Activated CD4-positive, alpha-beta T cell treated with anti-CD3 and anti-CD28 coated beads for 1 hour (primary cell): ENCODE data around the gene PALD1.

Source experiments
- DNase-seq: peaks from one replicate; pipeline ENCODE4 v3.0.0-alpha.2; 2020

PALD1 gene

GRCh38 chr10:70508912-70509756 is 30.6 kb downstream of the PALD1 start:
- DNase-seq, result no peak

DNA sequence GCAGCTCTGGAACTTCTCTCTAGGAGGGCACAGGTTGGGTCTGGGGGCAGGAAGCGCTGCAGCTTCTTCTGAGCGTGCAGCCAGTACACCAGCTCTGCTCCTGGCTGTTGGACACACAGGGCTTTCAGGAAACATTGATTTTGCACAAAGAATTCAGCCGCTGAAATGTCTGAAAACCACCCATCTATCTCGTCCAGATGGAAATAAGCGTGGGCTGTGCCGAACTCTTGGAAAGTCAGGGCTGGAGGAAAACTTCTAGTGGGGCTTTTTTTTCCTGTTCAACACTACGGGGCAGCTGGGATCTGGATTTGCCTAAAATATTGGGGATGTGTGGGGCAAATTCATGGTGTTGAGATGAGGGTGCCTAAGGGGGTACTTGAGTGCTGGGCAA is 31.2 kb downstream of the PALD1 start:
- DNase-seq, result no peak

DNA sequence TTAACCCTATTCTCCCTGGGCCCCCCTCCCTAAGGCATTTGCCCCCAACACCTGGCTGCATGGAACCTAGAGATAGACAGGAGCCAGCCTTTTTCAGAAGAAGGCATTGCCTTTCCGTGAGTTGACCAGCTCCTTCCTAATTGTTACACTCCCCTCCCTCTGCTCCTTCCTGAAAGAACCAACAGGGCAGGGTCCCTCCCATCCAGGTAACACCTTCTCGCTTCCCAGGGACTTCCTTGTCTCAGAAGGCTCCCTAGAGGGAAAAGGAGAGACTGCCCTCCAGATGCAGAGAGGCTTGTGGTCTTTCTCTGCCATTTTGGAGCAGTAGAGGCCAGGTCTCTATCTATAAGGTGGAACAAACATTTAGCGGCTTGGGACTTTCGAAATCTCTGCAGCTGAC is 31.9 kb downstream of the PALD1 start:
- DNase-seq, result no peak

DNA sequence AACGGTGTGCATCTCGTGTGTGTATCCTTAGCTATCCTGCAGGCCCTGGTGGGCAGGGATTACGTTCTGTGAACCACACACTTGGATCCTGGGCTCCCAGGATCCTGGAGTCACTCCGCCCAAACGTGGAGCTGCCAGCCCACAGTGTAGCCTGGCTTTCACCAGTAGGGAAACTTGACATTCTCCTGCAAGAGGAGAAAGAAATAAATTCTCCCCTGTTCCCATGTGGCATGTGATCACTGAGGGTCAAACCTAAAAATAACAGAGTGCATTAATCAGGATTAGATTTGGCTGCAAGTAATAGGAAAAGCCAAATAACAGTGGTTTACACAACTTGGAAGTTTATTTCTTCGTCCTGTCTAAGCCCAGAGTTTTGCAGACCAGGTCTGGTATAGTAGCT is 32.3 kb downstream of the PALD1 start:
- no peak for DNase-seq

DNA sequence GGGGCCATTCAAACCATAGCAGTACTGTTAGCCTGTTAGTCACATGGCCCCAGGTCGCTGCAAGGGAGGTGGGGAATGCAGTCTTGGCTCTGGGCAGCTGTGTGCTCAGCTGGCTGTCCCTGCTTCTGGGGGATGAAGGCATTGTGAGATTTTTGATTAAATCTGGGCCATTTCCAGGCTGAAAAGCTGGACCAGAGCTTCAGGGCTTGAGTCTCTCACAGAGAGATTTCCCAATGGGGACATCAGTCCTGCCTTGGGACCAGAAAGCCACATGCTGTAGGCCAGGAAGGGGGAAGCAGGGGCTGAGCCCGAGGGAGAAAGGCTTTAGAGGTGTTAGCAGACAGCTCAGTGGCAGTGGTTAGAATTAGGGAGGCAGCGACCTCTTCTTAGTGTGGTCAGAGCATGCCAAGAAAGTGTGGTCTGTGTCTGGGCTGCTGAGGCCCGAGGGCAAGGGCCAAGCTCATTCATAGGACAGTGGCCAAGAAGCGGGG is 33.6 kb downstream of the PALD1 start:
- DNase-seq, result no peak

- no peak for DNase-seq
These were observed 35.3 kb downstream of the PALD1 start for GRCh38 chr10:70513848-70514309.

GRCh38 chr10:70514591-70514990 is 36.0 kb downstream of the PALD1 start:
- no peak for DNase-seq

- no peak for DNase-seq
These were observed 36.6 kb downstream of the PALD1 start for GRCh38 chr10:70515035-70515667.

DNA sequence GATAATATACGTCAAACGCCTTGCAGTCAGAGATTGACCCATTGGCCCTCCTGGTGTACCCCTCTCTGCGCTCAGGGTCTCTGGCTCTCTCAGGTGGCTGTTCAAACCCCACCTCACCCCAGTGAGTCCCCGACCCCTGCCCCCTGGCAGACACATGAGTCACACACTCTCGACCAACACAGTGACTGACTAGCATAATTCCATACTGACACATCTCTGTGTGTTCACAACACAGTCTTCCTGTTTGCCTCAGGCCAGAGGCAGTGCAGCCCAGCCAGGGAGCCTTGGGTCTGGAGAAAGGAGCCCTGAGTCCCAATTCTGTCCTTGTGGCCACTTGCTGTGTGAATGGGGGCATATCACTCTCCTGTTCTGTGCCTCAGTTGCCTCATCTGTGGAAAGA is 40.1 kb downstream of the PALD1 start:
- no peak for DNase-seq

GRCh38 chr10:70523057-70523456 is 44.5 kb downstream of the PALD1 start:
- no peak for DNase-seq

DNA sequence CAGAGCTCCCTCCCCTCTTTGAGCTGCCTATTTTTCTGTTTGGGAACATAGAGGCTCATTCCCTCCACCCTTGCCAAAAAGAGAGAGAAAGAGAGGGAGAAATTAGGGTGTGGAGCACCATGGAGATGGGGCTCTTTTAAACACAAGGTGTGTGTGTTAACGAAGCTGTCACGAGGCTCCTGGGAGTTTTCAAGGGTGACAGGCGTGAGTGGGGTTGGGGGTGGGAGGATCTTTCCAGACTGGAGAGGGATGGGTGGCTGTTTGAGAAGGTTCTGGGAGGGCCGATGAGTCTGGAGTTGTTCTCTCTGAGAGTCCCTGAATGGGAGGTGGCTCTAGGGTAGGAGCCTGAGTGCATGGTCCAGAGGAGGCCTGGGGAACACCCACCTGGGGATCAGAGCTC is 45.0 kb downstream of the PALD1 start:
- no peak for DNase-seq

- DNase-seq, result no peak
These were observed 49.7 kb downstream of the PALD1 start for GRCh38 chr10:70528314-70528713.

- no peak for DNase-seq
These were observed 50.3 kb downstream of the PALD1 start for GRCh38 chr10:70528741-70529362.

GRCh38 chr10:70529848-70530247 is 51.3 kb downstream of the PALD1 start:
- DNase-seq, result no peak

- DNase-seq, result no peak
These were observed 51.7 kb downstream of the PALD1 start for GRCh38 chr10:70530315-70530714.

DNA sequence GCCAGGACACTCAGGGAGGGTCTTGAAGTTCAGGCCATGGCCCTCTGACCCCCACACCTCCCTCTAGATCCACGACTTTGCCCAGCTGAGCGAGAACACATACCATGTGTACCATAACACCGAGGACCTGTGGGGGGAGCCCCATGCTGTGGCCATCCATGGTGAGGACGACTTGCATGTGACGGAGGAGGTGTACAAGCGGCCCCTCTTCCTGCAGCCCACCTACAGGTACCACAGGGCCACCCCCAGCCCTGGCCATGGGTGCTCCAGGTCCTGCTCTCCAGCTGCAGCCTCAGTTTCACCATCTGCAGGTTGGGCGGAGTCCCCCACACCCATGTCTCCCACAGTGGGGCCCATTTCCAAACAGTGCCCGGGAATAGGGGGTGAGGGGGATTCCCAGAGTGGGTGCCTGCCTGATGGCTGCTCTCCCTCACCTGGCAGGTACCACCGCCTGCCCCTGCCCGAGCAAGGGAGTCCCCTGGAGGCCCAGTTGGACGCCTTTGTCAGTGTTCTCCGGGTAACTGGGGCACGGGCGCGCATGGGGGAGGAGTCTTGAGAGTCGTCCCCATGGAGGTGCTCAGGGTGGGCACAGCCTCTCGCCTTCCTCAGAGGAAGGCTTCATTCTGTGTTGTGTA is 54.1 kb downstream of the PALD1 start:
- no peak for DNase-seq

DNA sequence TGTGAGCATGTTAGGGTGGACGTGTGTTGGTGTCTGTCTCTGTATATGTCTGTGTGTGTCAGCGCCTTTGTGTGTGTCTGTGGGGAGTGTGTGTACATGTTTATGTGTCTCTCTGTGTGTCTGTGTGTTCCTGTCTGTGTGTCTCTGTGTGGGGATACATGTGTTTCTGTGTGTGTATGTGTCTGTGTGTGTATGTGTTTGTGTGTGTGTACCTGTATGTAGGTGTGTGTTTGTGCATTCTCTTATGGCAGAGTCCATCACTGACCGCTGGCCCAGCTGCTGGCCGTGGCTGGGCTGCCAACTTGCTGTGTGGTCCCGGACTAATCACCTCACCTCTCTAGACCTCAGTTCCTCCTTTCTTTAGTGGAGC is 54.6 kb downstream of the PALD1 start:
- DNase-seq, result no peak

- DNase-seq, result no peak
These were observed 55.7 kb downstream of the PALD1 start for GRCh38 chr10:70534281-70534680.

DNA sequence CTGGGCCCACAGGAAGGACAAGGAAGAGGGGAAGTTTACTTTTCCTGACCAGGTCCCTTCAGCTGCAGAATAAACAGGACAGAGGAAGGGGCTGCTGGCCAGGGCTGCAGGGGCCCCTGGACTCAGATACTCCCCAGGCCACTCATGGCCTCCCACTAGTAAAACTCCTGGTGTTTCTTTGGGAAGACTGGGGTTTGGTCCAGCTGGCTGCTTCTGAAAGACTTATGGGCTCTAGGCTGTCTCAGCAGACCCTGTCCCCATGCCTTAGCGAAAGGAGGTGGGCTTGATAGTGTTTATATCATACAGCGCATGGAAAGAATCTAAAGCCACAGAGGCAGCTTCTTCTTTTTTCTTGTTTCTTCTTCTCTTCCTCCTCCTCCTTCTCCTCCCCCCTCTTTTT is 56.4 kb downstream of the PALD1 start:
- no peak for DNase-seq

DNA sequence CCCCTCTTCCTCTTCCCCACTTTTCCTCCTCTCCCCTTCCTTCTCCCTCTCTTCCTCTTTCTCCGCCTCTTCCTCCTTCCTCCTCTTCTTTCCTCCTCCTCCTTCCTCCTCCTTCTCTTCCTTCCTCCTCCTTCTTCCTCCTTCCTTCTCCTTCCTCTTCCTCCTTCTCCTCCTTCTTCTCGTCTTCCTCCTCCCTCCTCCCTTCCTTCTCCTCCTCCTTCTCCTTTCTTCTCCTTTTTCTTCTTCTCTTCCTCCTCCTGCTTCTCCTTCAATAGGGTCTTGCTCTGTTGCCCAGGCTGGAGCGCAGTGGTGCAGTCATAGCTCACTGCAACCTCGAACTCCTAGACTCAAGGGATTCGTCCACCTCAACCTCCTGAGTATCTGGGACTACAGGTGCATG is 56.9 kb downstream of the PALD1 start:
- no peak for DNase-seq

GRCh38 chr10:70536196-70536861 is 57.8 kb downstream of the PALD1 start:
- DNase-seq, result no peak

GRCh38 chr10:70537398-70538194 is 59.0 kb downstream of the PALD1 start:
- no peak for DNase-seq
